ENCODE measurements around the gene RBP7.

The RBP7 gene

DNA sequence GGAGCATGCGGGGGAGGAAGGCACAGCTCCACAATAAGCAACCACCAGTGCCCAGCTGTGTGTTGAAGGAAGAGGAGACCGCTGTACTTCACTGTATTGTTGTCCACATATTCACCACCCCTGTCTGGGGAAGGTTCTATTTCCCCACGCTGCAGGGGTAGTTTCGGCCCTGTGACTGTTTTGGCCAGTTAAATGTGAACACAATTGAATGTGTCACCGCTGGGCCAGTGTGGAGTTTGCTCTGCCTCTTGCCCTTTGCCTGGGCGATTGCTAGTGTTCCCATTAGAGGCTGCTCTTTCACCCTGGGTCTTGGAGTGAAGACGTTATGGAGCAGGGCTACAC, 68.3 kb downstream of the RBP7 start:
- Histone ChIP-seq H3K4me3 (replicated peaks; ENCODE audit: insufficient read depth, low read length) (no peak overlapping the region), H3K27me3 (ENCODE audit: insufficient read depth, poor library complexity, severe bottlenecking) (no peaks in the 10 kb centered on the region), H3K27ac (replicated peaks) (peak overlapping the region; percentile 51)
- peak; percentile 60 to 71 for DNase-seq (ENCODE audit: low read depth in 1 of 2, low spot score in 1 of 2)
- TF ChIP-seq POLR2AphosphoS5 (IDR thresholded peaks at IDR 0.05; ENCODE audit: low read depth) = peak; percentile 51; the same call in 1 of the 2 replicates
- no peak for TF ChIP-seq SPI1 (IDR thresholded peaks at IDR 0.05; ENCODE audit: borderline replicate concordance, low read depth)

Small RNA genes within 50 kb of the gene (microRNA-seq; reads per million reads assigned to microRNA genes)
- gene MIR5697 = 4.5 reads per million, percentile 13 among the genes with 10 or more reads in this experiment
